NCI-H2029 (cell line): ENCODE measurements around the gene NAV2.

Experiments used
- DNase-seq: peaks from one replicate; lab custom pipeline; 2025; lab: John Stamatoyannopoulos, UW

NAV2 gene

DNA sequence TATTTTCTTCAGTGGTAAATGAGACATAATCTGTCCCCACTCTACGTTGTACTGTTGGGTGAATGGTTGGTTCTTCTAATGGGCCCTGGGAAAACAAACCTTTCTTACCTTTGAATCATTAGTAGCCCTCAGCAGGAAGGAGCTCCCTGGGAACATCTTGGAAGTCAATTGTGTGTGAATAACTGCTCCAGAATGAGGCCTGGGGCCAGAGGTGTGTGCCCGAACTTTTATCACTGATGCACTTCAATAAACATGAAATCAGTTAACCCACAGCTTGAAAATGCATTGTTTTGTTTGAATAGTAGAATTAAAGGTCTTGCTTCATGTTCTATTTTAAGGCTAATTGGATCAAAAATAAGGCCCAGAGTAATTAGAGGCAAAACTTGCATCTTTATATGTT is 67.1 kb downstream of the NAV2 start:
- no peak for DNase-seq

DNA sequence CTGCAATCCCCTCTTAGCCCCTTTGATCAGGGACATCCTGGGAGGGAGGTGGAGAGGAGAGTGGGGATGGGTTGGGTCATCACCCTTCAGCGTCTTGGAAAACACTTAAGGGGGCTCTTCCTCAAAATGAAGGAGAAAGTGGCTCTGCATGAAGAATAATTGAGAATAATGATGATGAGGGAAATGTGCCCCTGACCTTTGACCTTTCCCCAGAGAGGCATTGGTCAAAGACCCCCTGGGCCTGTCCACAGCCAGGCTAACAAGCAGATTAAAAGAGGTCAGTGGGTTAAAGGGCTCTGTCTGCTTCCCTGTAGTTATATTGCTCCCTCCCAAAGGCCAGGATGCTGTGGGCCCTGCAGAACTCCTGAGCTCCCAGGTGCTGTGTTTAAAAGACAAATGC is 68.7 kb downstream of the NAV2 start:
- no peak for DNase-seq

DNA sequence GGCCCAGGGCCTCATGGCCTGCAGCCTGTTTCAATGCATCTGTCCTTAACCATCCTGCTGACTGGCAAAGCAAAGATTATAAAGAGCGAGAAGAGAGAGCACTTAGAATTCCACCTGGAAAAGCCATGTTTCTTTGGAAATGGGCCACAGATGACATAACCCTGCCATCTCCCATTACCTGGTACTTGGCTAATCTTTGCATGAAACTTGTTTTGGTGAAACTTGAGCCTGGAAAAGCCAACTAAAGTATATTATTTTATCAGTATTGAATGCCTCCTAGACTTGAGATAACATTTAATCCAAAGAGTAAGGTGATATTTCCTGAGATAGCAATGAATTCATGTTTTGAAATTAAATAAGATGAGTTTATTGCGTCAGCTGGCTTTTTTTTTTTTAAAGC is 72.6 kb downstream of the NAV2 start:
- DNase-seq = peak; percentile 81

DNA sequence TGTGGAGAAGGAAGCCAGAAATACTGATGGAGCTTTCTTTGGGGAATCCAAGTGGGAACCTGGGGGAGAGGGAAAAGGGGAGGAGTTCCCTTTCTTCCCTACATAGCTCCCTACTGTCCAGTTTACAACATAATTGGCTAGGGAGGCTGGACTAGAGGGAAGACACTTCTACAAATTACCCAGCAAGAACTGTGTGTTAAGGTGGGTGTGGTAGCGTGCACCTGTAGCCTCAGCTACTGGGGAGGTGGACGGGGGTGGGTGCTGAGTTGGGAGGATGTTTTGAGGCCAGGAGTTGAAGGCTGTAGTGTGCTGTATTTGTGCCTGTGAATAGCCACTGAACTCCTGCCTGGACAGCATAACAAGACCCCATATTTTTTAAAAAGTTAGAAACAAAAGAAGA is 74.0 kb downstream of the NAV2 start:
- DNase-seq = no peak

DNA sequence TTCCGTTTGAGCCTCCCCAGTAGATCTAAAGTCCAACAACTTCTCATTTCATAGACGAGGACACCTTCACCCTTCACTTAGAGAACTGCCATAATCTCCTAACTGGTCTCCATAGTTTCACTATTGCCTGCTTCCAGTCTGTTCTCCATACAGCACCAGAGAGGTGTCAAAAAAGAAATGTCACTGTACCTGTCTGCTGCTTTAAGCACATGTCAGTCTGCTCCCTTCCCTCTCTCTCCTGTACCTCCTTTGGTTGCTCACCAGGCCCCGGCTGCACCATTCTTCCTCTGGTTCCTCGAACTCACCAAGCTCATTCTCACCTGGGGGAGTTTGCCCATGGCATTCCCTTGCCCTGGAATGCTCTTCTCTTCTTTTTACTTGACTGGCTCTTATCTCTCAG is 75.8 kb downstream of the NAV2 start:
- no peak for DNase-seq

DNA sequence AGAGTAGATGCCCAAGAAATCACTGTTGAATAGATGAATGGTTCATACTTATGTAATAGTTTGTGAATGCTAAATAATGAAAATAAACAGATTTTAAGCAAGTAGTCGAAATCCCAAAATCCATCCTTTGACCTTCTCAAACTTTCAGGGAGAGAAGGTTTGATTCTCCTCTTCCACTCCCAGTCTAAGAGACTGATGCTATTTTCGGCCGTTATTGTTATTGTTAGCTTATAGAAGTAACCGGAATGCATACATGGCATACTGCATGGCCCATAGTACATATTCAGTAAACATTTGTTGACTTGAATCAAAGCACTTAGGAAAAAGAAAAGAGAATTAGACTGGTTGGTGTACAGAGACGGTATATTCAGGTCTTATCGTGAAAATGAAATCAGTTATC is 76.6 kb downstream of the NAV2 start:
- DNase-seq = no peak

DNA sequence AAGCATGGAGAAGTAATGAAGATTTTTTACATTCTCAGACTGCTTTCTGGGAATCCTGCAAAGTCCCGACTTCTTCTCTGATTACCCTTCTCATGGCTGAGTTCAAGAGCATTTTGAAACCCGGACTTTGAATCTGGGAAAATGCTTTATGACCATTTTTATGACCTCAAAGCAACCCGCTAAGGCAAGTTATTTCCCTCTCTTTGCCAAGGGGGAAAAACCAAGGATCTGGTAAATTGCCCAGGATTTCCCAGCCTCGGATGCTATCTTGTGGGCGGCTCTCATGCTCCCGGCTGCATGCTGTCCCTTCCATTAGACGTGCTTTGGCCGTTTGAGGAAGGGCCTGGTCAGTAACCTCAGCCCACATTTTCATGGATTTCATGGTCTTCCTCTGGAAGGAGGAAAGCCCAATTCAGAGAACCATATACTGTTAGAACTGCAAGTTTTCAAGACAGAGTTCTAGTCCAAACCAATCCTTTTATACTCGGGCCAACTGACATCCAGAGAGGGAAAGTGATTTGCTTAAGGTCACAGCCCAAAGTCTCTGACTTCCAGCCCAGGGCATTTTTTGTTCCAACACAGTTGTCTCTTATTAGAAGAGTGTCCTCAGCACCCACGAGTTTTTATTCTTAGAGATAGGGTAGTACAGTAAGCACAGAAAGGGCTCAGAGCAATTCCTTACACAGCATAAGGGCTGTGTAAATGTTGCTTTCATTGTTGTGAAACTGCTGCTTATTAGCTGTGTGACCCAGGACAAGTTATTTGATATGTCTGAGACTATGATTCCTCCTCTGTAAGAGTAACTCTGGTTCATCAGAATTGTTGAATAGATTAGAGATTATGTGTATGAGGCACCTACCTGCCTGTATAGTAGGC is 77.4 kb downstream of the NAV2 start:
- DNase-seq = no peak

DNA sequence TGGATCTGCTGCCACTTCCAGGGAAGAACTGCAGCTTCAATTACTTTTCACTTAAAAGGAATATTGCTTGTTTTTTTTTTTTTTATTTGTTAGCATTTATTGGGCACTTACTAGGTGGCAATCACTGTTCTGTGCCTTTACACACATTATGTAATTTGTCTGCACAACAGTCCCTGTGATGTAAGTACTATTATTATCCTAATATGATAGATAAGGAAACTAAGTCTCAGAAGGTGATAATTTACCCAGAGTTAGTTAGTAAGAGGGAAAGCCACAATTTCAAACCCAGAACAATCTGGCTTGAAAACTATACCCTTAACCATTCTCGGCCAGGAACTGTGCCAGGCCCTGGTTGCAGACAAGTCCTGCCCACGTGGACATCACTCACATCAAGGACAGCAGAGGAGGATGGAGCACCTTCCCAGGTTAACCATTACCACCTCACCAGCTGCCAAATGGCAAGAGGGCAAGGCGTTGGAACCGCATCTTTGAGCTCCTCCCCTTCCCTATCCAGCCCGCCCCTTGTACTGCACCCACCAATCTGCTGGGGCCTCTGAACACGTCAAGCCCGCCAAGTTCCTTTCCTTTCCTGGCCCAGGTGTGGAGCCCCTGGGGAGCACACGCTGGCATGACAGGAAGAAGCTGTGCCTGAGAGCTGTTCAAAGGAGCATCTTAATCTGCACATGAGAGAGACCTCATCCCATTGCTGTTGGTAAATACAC is 78.4 kb downstream of the NAV2 start:
- peak; percentile 53 for DNase-seq

DNA sequence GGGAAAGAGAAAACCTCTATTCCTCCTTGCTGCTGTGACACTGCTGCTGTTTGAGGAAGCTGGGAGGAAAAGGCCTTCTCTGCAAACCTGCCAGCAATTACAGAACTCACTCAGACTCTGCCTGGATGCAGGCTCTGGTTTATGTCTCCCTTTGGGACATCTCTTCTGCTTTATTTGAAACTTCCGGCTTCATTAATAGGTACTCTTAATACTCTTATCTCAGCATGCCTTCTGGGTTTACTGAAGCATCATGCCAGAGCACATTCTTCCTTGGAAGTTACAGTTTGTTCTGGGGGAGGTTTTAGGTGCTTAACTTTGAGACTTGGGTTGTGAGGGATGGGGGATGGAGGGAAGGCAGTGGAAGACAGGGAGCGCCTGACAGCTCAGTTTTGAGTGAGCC is 79.9 kb downstream of the NAV2 start:
- DNase-seq = no peak

DNA sequence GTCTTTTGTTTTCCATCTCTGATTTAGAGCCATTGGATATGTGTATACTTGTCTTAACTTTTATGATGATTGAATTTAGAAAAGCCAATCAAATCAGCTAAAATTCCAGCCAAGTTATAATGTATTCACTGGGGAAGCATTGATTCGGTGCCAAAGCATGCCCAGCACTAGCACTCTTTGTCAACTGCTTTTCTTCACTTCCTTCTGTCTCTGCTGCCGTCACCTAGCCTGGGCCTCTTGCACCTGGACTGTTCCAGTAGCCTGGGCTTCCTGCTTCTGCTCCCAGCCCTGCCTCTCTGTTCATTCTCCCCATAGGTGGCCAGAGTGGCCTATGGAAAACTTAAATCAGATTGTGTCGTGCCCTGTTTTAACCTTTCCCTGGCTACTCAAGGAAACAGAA is 80.7 kb downstream of the NAV2 start:
- peak; percentile 48 for DNase-seq

DNA sequence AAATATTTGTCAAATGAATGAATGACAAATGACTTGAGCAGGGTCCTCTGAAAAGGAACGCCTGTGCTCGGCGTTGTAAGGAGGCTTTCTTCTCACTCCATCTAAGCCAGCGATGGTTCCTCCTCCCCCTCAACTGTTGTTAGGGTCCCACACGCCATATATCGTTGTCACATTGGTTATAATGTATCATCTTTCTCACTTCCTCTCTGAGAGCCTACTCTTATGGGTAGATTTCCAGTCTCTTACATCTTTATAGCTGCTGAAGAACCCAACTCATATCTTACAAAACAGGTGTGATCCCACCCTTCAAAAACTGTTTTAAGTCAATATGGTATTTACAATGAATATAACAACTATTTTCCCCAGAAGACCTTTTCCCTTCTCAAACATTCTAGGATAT is 81.5 kb downstream of the NAV2 start:
- DNase-seq = no peak

DNA sequence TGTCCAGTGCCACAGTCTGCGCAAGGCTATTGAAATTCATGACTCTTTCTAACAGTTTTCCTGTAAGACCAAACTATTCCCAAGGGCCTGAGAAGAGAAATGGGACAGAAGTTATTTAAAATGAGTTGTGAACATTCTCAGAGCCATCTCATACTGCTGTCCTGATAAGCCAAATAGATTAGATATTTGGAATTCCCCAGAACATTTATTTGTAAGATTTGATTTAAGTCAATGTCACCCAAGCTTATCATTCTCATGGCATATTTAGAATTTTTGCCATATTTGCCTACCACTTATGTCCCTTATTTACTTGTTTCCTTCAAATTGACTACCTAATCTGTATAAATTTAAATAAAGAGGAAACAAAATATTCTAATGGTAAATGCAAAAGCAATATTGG is 82.4 kb downstream of the NAV2 start:
- DNase-seq = no peak

DNA sequence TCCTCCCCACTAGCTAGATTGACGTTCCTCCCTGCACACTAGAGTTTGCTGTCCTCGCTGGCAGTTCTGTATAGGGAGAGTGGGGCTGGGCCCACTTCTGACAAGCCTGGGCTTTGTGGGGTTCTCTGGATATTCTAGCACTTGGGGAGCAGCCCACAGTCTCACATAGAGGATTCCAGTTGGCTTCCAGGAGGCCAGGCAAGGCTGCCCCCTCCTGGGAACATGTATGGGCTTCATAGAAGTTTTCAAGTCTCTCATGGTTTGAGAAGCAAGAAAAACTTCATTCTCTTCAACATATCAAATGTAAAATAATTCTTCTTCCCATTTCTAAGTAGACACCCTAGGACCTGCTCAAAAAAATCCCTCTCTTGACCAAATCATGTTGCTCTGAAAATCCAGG is 87.5 kb downstream of the NAV2 start:
- DNase-seq = no peak

DNA sequence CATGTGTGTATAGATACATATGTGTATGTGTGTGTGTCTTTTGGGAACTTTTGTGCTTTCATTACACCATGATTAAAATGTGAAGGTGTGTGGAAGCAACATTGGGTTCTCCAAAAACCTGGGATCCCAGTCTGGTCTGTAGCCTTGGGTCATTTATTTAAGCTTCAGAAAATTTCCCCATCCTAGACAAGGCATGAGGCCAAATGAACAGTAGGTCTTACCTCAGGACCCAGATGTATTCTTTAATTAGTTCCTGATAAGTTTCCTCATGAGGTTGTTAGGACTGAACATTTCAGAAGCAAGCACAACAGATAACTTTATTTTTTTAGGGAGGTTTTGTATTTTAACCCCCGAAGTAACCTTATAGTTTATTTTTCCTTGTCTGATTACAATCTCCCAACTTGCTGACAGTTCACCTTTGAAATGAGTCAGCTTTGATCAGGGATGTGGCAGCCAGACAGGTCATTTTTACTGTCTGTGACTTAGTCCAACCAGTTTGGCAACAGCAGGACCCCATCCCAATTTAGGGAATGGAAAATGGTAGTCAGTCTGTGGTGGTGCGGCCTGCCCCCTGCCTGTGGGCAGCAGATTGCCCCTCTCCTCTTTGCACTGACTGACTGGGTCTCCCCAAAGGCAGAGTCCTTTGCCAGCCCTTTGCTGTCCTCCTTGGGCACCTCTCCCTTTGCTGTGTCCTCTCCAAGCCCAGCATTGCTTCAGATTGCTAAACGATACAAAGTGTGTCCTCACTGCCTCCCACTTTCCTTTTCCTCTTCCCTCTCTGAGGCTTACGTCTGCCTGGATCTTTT is 88.3 kb downstream of the NAV2 start:
- no peak for DNase-seq

DNA sequence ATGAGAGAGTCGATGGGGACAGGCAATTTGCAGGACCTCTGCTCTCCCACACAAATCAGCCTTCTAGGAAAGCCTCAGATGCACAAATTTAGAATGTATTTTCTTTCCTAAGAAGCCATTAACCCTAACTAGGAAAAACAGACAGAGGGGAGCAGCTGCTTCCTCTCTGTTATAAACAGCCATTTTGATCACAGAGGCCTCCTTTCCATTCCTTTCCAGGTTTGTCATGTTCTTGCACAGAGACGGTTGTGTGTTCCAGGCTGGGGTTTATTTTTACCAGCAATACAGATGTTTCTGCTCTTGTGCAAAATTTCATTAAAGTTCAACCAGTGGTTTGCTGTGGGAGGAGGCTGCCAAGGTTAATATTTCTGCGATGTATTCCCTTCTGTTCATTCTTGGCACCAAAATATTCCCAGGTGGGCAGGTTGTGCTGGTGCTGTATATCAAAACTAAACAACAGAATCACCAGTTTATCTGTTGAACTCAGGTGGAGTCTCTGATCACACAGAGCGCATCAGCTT is 90.2 kb downstream of the NAV2 start:
- no peak for DNase-seq

DNA sequence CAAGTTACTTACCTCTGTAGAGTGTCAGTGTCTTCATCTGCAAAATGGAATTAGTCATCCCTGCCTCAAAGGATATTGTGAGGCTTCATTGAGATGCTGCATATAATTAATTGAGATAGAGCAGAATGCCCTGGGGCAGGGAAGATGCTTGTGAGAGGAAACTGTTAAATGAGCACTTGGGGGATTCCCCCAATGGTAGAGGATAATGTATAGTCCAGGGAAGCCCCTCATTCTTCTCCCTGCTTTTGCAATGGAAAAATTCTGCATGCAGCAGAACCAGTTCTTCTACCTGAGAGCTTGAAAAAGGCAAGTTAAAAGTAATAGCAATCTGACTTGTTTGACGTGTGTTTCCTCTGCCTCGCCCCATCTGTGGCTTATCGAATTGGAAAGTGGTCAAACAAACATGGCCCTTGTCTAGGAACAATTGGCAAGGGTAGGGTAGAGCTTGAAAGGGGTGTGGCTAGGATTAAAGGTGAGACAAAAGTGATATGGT is 90.9 kb downstream of the NAV2 start:
- DNase-seq = peak; percentile 50

DNA sequence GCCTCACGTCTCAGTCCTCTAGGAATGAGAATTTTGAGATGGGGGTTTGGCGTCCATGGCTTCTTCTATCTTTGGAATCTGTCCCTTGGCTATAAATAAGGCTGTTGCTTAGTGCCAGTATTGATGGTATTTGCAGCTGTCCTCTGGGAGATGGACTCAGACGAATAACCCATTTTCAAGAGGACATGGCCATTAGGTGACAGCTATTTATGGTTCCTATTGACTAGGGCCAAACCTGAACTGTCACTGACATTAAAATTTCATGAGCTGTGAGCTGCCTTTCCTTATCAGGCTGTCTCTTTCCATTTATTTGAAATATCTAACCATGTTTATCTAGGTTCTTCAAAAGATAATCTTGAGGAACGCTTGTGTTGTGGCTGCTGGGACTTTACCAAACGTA is 92.7 kb downstream of the NAV2 start:
- no peak for DNase-seq

DNA sequence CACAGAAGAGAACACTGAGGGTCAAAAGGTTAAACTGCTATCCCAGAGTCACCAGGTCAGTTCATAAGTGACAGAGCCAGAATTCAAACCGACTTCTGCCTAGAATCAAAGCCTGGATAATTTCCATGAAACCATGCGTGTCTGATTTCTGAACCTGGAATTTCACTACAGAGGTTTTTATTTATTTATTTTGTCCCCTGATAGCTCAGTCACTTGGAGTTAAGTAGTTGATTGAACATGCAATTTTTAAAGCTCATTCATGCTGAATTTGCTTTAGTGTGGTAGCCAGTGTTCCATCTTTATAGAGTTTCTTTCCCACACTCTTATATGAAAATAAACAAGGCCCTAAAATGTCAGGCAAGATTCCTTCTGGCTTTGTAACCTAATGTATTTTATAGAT is 93.2 kb downstream of the NAV2 start:
- DNase-seq = no peak

DNA sequence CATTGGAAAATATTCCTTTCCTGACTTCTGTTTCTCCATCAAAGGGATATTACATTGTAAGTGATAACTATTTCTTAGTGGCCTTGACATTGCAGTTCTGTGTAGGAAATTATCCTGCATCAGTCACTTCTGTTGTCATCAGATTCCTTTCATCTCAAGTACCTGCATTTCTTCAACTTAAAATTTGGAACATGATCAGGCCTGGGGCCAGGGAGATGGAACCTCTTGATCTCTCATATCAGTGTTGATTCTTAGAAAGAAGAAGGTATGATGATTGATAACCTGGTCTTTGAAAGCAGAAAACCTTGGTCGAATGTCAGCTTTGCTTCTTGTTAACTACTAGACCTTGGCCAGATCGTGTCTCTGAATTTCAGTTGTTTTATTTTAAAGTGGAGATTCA is 93.6 kb downstream of the NAV2 start:
- DNase-seq = no peak

DNA sequence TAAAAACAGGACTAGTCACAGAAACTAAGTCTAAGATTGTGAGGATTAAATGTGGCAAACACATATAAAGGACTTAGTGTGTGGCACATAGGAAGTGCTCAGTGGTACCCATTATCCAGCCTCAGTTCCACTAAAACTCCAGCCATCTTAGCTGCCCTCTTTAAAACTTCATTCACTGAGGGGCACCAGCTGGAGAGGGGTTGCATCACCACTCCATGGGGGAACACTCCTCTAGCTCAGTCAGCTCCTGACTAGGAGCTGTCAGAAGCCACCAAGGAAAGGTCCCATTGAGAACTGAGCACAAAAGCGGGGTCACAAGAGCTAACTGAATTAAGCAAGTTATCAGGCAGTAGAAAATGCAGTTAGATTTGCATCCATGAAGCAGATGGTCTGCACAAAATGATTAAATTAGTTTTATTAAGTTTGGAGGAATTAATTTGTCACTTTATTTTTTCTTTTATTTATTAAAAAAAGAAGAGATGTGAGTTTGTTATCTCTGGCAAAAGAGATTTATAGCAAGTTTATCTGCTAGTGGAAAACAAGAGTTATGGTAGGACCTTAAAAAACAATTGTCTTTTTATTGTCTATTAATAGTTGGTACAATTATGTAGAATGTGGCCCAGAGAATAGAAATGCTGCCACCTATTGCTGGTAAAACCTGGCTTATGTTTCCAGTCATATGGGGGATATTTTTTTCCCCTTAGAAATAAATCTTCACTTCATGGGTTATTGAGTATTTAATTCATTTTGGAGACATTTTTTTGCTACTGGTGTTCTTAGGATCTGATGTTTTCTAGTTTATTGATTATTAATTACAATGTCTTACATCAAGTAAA is 95.7 kb downstream of the NAV2 start:
- no peak for DNase-seq

DNA sequence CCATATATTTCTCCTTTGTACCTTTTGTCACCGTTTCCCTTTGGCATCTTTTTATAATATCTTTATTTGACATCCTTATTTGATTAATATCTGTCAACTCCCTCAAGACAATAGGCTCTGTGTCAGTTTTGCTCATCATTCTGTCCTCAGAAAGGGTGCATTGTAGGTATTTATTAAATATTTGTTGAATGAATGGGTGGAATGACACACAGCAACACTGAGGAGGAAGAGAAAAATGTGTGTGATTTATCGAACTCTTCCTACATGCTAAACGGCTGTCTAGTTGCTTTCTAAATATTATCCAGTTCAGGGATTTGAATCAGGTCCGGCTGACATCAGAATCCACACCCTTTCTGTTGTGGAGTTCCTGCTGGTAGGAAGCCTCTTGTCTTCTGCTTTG is 98.2 kb downstream of the NAV2 start:
- no peak for DNase-seq
